Spleen (tissue), 7 donors: ENCODE results near the gene TCIRG1.

Experiments used
- CTCF ChIP-seq, 11 experiments: fragments of 200-600 bp in 7 of 11; fragments of 450-650 bp in 4 of 11; sonication (generic) in 4 of 11; IDR thresholded peaks in 8 of 11; conservative IDR thresholded peaks in 3 of 11; 1 replicate in 7 of 11; 2 replicates in 4 of 11; pipeline versions ENCODE4 v1.4.0 to v1.8.0; 2016 to 2021; ENCODE audit warnings: antibody characterized with exemption in 11 of 11, inconsistent platforms in 4 of 11, mild to moderate bottlenecking in 1 of 11
- POLR2AphosphoS5 ChIP-seq, 3 donors: sonication (generic); formaldehyde crosslinking; IDR thresholded peaks; one replicate each; pipeline ENCODE4 v1.5.1; 2017; ENCODE audit warnings: antibody characterized with exemption in 3 of 3
- donor health status: DM: no; HTN: no; CAD: no; lungs with moderate emphysema.
- donor health status: DM: no; HTN: no; CAD: no.
- donor health status: DM: no; HTN: no; CAD: no.

- TF ChIP-seq CTCF (IDR thresholded peaks at IDR 0.05 in 8 of 11, conservative IDR thresholded peaks at IDR 0.05 in 3 of 11) (no peak), POLR2AphosphoS5 (IDR thresholded peaks at IDR 0.05) (no peak)
Measured at GRCh38 chr11:68015467-68015866, 23.4 kb upstream of the TCIRG1 start.
